ENCODE results near the gene SIX6.

- no peak for TF ChIP-seq CTCF (IDR thresholded peaks at IDR 0.05)
- no peak for TF ChIP-seq POLR2AphosphoS5 (IDR thresholded peaks at IDR 0.05)
- no peak for TF ChIP-seq POLR2A (IDR thresholded peaks at IDR 0.05)
Measured at GRCh38 chr14:60512973-60513571, 4.1 kb downstream of the SIX6 start.

Data from breast epithelium (tissue), 3 donors.